Activated CD4-positive, alpha-beta T cell treated with anti-CD3 and anti-CD28 coated beads, Interleukin-2, amount 50 U/mL, for 1 hour (primary cell): ENCODE measurements around the gene ATP2C1.

ENCODE experiments used
- DNase-seq: peaks from one replicate; pipeline ENCODE4 v3.0.0-alpha.2; 2020

The ATP2C1 gene

GRCh38 chr3:130895690-130896488, 2.0 kb downstream of the ATP2C1 start:
- no peak for DNase-seq

GRCh38 chr3:130897316-130897715, 3.4 kb downstream of the ATP2C1 start:
- no peak for DNase-seq

- no peak for DNase-seq
Observed at GRCh38 chr3:130900959-130901358, 7.1 kb downstream of the ATP2C1 start.

GRCh38 chr3:130901463-130902204, 7.8 kb downstream of the ATP2C1 start:
- no peak for DNase-seq

- DNase-seq: no peak
Observed at GRCh38 chr3:130903412-130903908, 9.6 kb downstream of the ATP2C1 start.

- DNase-seq: no peak
Observed at GRCh38 chr3:130904491-130904890, 10.6 kb downstream of the ATP2C1 start.

- DNase-seq: no peak
Observed at GRCh38 chr3:130905551-130905950, 11.7 kb downstream of the ATP2C1 start.

- no peak for DNase-seq
Observed at GRCh38 chr3:130906374-130906995, 12.6 kb downstream of the ATP2C1 start.

- no peak for DNase-seq
Observed at GRCh38 chr3:130907500-130907899, 13.6 kb downstream of the ATP2C1 start.

- no peak for DNase-seq
Observed at GRCh38 chr3:130907966-130908365, 14.1 kb downstream of the ATP2C1 start.

GRCh38 chr3:130915567-130916292, 21.8 kb downstream of the ATP2C1 start:
- no peak for DNase-seq

- DNase-seq: no peak
Observed at GRCh38 chr3:130916507-130917167, 22.8 kb downstream of the ATP2C1 start.

GRCh38 chr3:130918328-130918727, 24.4 kb downstream of the ATP2C1 start:
- DNase-seq: no peak

- DNase-seq: no peak
Observed at GRCh38 chr3:130925628-130926027, 31.7 kb downstream of the ATP2C1 start.

- DNase-seq: no peak
Observed at GRCh38 chr3:130926504-130926903, 32.6 kb downstream of the ATP2C1 start.

GRCh38 chr3:130929804-130930203, 35.9 kb downstream of the ATP2C1 start:
- DNase-seq: no peak

- DNase-seq: no peak
Observed at GRCh38 chr3:130932979-130933378, 39.1 kb downstream of the ATP2C1 start.

- no peak for DNase-seq
Observed at GRCh38 chr3:130933801-130934345, 40.0 kb downstream of the ATP2C1 start.

- DNase-seq: no peak
Observed at GRCh38 chr3:130934442-130935089, 40.7 kb downstream of the ATP2C1 start.

GRCh38 chr3:130935761-130936492, 42.0 kb downstream of the ATP2C1 start:
- no peak for DNase-seq

- DNase-seq: no peak
Observed at GRCh38 chr3:130939753-130940152, 45.9 kb downstream of the ATP2C1 start.
